ENCODE results near the gene PPP6R3. TPM values are rescaled to one million over a fixed set of nuclear protein-coding genes. Genes with fewer than 3 reads are reported as not detected.
A peak's percentile ranks its signal among the peaks of the same experiment; 100 is the strongest.

The PPP6R3 gene
- total RNA-seq, 5 donors from 2014 or later (not counting 1 experiment from before 2014, with no cell fraction given) = 106 to 147 (median 118) TPM

DNA sequence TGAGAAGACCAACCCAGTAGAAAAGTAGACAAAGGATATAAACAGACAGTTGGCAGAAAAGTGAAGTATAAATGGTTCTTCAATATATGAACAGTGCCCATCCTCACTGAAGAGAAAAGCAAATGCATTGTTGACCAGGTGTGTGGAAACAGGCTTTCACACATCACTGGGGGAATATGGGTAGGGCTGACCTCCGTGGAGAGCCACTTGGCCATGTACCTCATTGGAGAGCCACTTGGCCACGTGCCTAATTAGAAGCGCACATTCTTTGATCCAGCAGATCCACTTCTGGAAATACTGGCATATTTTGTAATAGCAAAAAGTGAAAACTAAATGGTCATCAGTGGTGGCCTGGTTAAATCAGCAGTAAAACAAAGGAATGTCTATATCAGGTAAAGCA is 43.2 kb downstream of the PPP6R3 start:
- ATAC-seq (replicated peaks in 1 of 4) (no peak), DNase-seq (no peak)
- H3K36me3 ChIP-seq (ENCODE audit: control insufficient read depth in 2 of 2, extremely low read depth in 1 of 2, insufficient read depth in 1 of 2, low read length in 1 of 2) = peaks cover 0 to 6% of the 10 kb centered on the region in 2 donors
- no peaks in the 10 kb centered on the region for H3K9me3 ChIP-seq
- ChIA-PET CTCF (no interaction called here), POLR2A (no interaction called here)
- peaks cover 5% of the 10 kb centered on the region for H3K36me3 Mint-ChIP-seq
- H3K27me3 Mint-ChIP-seq = no peaks in the 10 kb centered on the region
- H3K27ac ChIP-seq (ENCODE audit: low read length) = no peak overlapping the region
- peaks cover 13 to 49% of the 10 kb centered on the region in 2 experiments for H3K4me1 ChIP-seq (ENCODE audit: control insufficient read depth in 1 of 2, extremely low read depth in 1 of 2, insufficient read depth in 2 of 2, low read length in 2 of 2)
- H3K4me3 ChIP-seq (ENCODE audit: control insufficient read depth in 1 of 2, extremely low read depth in 1 of 2, low read length in 1 of 2) = no peak overlapping the region
- H3K4me1 Mint-ChIP-seq = peaks cover 86 to 96% (median 93%) of the 10 kb centered on the region in 3 donors
- H3K27ac Mint-ChIP-seq = peak overlapping the region in 1 of 2 donors; percentile 16
- peak overlapping the region in 1 of 3 donors; percentile 67 for H3K4me3 Mint-ChIP-seq
- H3K9me3 Mint-ChIP-seq = no peaks in the 10 kb centered on the region
- WGBS (ENCODE audit: insufficient coverage) = 90% methylated on average over 3 of the region's 3 CpGs
- H3K27me3 ChIP-seq (replicated peaks in 1 of 2; ENCODE audit: control insufficient read depth in 2 of 2, extremely low read depth in 1 of 2, insufficient read depth in 2 of 2, low read length in 1 of 2) = no peaks in the 10 kb centered on the region

DNA sequence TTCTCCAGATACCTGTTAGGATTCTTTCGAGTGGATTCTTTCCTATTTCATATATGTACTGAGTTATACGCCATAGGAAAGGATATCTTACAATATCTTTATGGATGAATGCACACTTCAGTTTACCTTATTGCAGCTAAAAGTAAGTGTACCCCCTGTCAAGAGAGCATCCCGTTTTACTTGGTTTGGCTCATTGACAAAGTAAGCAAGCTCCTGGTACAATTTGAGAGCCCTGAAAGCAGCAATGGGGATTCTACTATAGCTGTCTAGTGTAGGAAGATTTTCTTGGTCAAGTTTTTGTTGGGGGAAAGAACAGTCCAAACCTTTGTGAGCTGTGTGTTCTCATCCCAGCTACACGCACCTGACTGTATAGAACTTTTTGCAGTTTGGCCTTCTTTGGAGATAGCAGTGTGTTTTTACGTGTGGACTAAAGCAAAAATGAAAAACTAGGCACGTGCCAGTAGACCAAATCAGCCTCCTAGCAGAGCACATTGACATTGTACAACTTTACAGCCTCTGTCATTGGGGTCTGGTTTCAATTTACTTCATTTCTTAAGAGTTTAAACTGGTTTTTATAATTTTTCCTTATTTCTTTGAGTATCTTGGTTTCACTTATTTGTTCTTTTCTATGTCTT is 44.0 kb downstream of the PPP6R3 start:
- peak overlapping the region in 1 of 3 donors; percentile 31 for H3K4me3 Mint-ChIP-seq
- no peak overlapping the region for H3K27ac ChIP-seq (ENCODE audit: low read length)
- POLR2A ChIA-PET = no interaction called here

DNA sequence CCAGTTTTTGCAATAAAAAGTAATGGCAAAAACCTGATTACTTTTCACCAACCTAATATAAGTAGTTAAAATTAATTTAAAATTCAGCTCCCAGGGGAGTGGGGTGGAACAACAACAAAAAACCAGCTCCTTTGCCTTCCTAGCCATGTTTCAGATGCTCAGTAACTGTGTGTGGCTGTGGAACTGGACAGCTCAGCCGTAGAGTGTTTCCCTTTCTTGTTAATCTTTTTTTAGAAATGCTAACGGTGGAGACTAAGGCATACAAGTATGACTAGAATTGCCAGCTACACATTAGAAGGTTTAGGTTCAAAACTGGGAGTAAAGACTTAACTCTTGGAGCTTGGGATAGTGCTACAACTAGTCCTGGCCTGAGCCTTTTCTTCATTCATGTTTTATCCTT is 45.0 kb downstream of the PPP6R3 start:
- H3K36me3 Mint-ChIP-seq = peaks cover 5% of the 10 kb centered on the region
- peaks cover 0 to 9% of the 10 kb centered on the region in 2 donors for H3K36me3 ChIP-seq (ENCODE audit: control insufficient read depth in 2 of 2, extremely low read depth in 1 of 2, insufficient read depth in 1 of 2, low read length in 1 of 2)
- H3K4me1 ChIP-seq (ENCODE audit: control insufficient read depth in 1 of 2, extremely low read depth in 1 of 2, insufficient read depth in 2 of 2, low read length in 2 of 2) = peaks cover 11 to 43% of the 10 kb centered on the region in 2 experiments
- H3K4me3 ChIP-seq (ENCODE audit: control insufficient read depth in 1 of 2, extremely low read depth in 1 of 2, low read length in 1 of 2) = no peak overlapping the region
- no peak for ATAC-seq (replicated peaks in 1 of 4)
- no peaks in the 10 kb centered on the region for H3K9me3 ChIP-seq
- ChIA-PET CTCF (interaction anchor here in 1 of 2 donors (1.2 to 1.3 kb wide), 3 partner anchors 11 to 46 kb away, joined by 3 to 5 read pairs (median 4); no protein-coding TSS in a partner anchor), POLR2A (interaction anchor here in 1 of 2 donors (0.5 kb wide), 1 partner anchor 24 kb away, joined by 14 read pairs; no protein-coding TSS in a partner anchor)
- no peaks in the 10 kb centered on the region for H3K27me3 ChIP-seq (replicated peaks in 1 of 2; ENCODE audit: control insufficient read depth in 2 of 2, extremely low read depth in 1 of 2, insufficient read depth in 2 of 2, low read length in 1 of 2)
- H3K4me1 Mint-ChIP-seq = peaks cover 82 to 87% (median 86%) of the 10 kb centered on the region in 3 donors
- H3K4me3 Mint-ChIP-seq = no peak overlapping the region
- WGBS (ENCODE audit: insufficient coverage) = no CpG with 5 or more reads among the region's 2 CpGs
- H3K27me3 Mint-ChIP-seq = no peaks in the 10 kb centered on the region
- H3K27ac Mint-ChIP-seq = no peak overlapping the region
- no peak for DNase-seq
- H3K9me3 Mint-ChIP-seq = no peaks in the 10 kb centered on the region
- no peak overlapping the region for H3K27ac ChIP-seq (ENCODE audit: low read length)

More for the DNA sequence above, 44.0 kb downstream of the PPP6R3 start:
- no peaks in the 10 kb centered on the region for H3K9me3 ChIP-seq
- Mint-ChIP-seq H3K36me3 (peaks cover 5% of the 10 kb centered on the region), H3K4me1 (peaks cover 85 to 92% (median 90%) of the 10 kb centered on the region in 3 donors), H3K27ac (no peak overlapping the region), H3K27me3 (no peaks in the 10 kb centered on the region), H3K9me3 (no peaks in the 10 kb centered on the region)
- H3K27me3 ChIP-seq (replicated peaks in 1 of 2; ENCODE audit: control insufficient read depth in 2 of 2, extremely low read depth in 1 of 2, insufficient read depth in 2 of 2, low read length in 1 of 2) = no peaks in the 10 kb centered on the region
- H3K4me1 ChIP-seq (ENCODE audit: control insufficient read depth in 1 of 2, extremely low read depth in 1 of 2, insufficient read depth in 2 of 2, low read length in 2 of 2) = peaks cover 11 to 43% of the 10 kb centered on the region in 2 experiments
- CTCF ChIA-PET = interaction anchor here in 1 of 2 donors (1.3 kb wide), 1 partner anchor 10 kb away, joined by 5 read pairs; no protein-coding TSS in a partner anchor
- peaks cover 0 to 6% of the 10 kb centered on the region in 2 donors for H3K36me3 ChIP-seq (ENCODE audit: control insufficient read depth in 2 of 2, extremely low read depth in 1 of 2, insufficient read depth in 1 of 2, low read length in 1 of 2)
- DNase-seq = no peak
- 82% methylated on average over 2 of the region's 6 CpGs for WGBS (ENCODE audit: insufficient coverage)
- no peak for ATAC-seq (replicated peaks in 1 of 4)
- no peak overlapping the region for H3K4me3 ChIP-seq (ENCODE audit: control insufficient read depth in 1 of 2, extremely low read depth in 1 of 2, low read length in 1 of 2)

DNA sequence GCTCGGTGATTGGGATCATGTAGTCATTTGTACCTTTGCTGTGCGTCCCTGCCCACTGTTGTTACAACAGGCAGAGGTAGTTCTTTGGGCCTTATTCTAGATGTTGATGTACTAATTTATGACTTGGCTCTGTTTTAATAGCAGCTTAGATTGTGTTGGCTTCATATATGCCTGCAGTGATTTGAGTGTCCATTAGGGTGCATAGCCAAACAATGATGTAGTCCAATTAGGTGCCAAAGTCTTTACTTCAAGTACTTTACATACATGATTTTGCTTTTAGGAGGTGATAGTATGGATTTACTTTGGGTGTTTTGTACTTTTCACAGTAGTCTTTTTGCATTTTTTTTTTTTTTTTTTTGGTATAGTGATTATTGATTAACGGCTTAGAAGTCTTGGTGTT is 46.4 kb downstream of the PPP6R3 start:
- Mint-ChIP-seq H3K27ac (no peak overlapping the region), H3K9me3 (no peaks in the 10 kb centered on the region), H3K4me3 (peak overlapping the region in 1 of 3 donors; percentile 15), H3K36me3 (peaks cover 11% of the 10 kb centered on the region), H3K4me1 (peaks cover 81 to 88% (median 83%) of the 10 kb centered on the region in 3 donors), H3K27me3 (no peaks in the 10 kb centered on the region)
- H3K36me3 ChIP-seq (ENCODE audit: control insufficient read depth in 2 of 2, extremely low read depth in 1 of 2, insufficient read depth in 1 of 2, low read length in 1 of 2) = peaks cover 3 to 14% of the 10 kb centered on the region in 2 donors
- no peaks in the 10 kb centered on the region for H3K27me3 ChIP-seq (replicated peaks in 1 of 2; ENCODE audit: control insufficient read depth in 2 of 2, extremely low read depth in 1 of 2, insufficient read depth in 2 of 2, low read length in 1 of 2)
- ATAC-seq (replicated peaks in 1 of 4) (no peak), DNase-seq (no peak)
- no peaks in the 10 kb centered on the region for H3K9me3 ChIP-seq
- WGBS (ENCODE audit: insufficient coverage) = 93% methylated on average over 2 of the region's 3 CpGs
- POLR2A ChIA-PET = interaction anchor here in 1 of 2 donors (0.6 to 0.8 kb wide), 3 partner anchors 21 to 1184 kb away, joined by 3 to 8 read pairs (median 4); partner anchors contain the start of gene PPP6R3
- CTCF ChIA-PET = interaction anchor here (0.6 to 1.2 kb wide), 5 partner anchors 27 to 296 kb away, joined by 3 to 5 read pairs (median 3); no protein-coding TSS in a partner anchor
- no peak overlapping the region for H3K27ac ChIP-seq (ENCODE audit: low read length)
- no peak overlapping the region for H3K4me3 ChIP-seq (ENCODE audit: control insufficient read depth in 1 of 2, extremely low read depth in 1 of 2, low read length in 1 of 2)
- H3K4me1 ChIP-seq (ENCODE audit: control insufficient read depth in 1 of 2, extremely low read depth in 1 of 2, insufficient read depth in 2 of 2, low read length in 2 of 2) = peaks cover 11 to 40% of the 10 kb centered on the region in 2 experiments

DNA sequence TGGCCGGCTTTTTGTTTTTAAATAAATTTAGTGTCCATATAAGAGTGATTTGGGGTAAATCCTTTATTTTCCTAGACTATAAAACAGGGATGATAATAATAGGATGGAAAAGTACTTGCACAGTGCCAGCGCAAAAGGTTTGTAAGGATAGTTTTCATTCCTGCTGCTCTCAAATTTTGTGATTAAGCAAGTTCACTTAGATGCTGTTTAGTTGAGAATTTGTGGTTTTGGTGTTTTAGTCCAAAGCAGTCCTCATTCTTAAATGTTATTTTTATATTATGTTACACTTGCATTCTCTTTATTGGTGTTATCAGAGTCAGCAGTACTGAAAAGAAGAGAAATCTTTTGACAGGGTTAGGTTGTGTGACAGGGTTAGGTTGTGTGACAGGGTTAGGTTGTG is 47.9 kb downstream of the PPP6R3 start:
- H3K27me3 Mint-ChIP-seq = no peaks in the 10 kb centered on the region
- H3K36me3 ChIP-seq (ENCODE audit: control insufficient read depth in 2 of 2, extremely low read depth in 1 of 2, insufficient read depth in 1 of 2, low read length in 1 of 2) = peaks cover 3 to 27% of the 10 kb centered on the region in 2 donors
- peaks cover 19% of the 10 kb centered on the region for H3K36me3 Mint-ChIP-seq
- no peak overlapping the region for H3K4me3 Mint-ChIP-seq
- H3K4me3 ChIP-seq (ENCODE audit: control insufficient read depth in 1 of 2, extremely low read depth in 1 of 2, low read length in 1 of 2) = no peak overlapping the region
- no CpG with 5 or more reads among the region's 2 CpGs for WGBS (ENCODE audit: insufficient coverage)
- CTCF ChIA-PET = no interaction called here
- POLR2A ChIA-PET = no interaction called here
- no peak overlapping the region for H3K27ac Mint-ChIP-seq
- H3K27me3 ChIP-seq (replicated peaks in 1 of 2; ENCODE audit: control insufficient read depth in 2 of 2, extremely low read depth in 1 of 2, insufficient read depth in 2 of 2, low read length in 1 of 2) = no peaks in the 10 kb centered on the region
- H3K9me3 ChIP-seq = no peaks in the 10 kb centered on the region
- no peaks in the 10 kb centered on the region for H3K9me3 Mint-ChIP-seq
- H3K27ac ChIP-seq (ENCODE audit: low read length) = no peak overlapping the region
- H3K4me1 Mint-ChIP-seq = peaks cover 78 to 88% (median 84%) of the 10 kb centered on the region in 3 donors
- DNase-seq = no peak
- ATAC-seq (replicated peaks in 1 of 4) = no peak
- peaks cover 8 to 27% of the 10 kb centered on the region in 2 experiments for H3K4me1 ChIP-seq (ENCODE audit: control insufficient read depth in 1 of 2, extremely low read depth in 1 of 2, insufficient read depth in 2 of 2, low read length in 2 of 2)

DNA sequence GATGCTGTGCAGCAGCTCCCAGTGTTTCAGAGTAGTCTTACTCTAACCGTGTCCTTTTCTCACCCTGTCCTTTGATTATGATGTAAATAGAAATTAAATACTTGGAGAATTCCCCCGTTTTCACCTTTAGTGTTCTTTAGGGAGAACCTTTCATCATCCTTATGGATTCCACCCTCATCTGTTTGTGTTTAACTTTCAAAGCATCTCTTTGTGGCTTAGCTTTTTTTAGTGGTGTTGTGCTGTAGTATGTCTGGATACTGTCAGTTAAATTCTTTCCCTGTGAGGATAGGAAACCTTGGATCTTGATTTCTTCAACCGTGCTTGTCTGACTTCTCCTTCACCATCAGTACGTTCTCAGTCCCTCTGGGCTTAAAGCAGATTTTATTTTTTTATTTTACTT is 48.5 kb downstream of the PPP6R3 start:
- no peak for ATAC-seq (replicated peaks in 1 of 4)
- H3K4me3 ChIP-seq (ENCODE audit: control insufficient read depth in 1 of 2, extremely low read depth in 1 of 2, low read length in 1 of 2) = no peak overlapping the region
- POLR2A ChIA-PET = interaction anchor here in 1 of 2 donors (0.6 kb wide), 1 partner anchor 77 kb away, joined by 3 read pairs; no protein-coding TSS in a partner anchor
- H3K4me3 Mint-ChIP-seq = no peak overlapping the region
- H3K36me3 ChIP-seq (ENCODE audit: control insufficient read depth in 2 of 2, extremely low read depth in 1 of 2, insufficient read depth in 1 of 2, low read length in 1 of 2) = peaks cover 3 to 29% of the 10 kb centered on the region in 2 donors
- peaks cover 77 to 88% (median 84%) of the 10 kb centered on the region in 3 donors for H3K4me1 Mint-ChIP-seq
- no peak overlapping the region for H3K27ac ChIP-seq (ENCODE audit: low read length)
- WGBS (ENCODE audit: insufficient coverage) = no CpG with 5 or more reads among the region's 4 CpGs
- no peaks in the 10 kb centered on the region for H3K9me3 ChIP-seq
- H3K4me1 ChIP-seq (ENCODE audit: control insufficient read depth in 1 of 2, extremely low read depth in 1 of 2, insufficient read depth in 2 of 2, low read length in 2 of 2) = peaks cover 3 to 26% of the 10 kb centered on the region in 2 experiments
- CTCF ChIA-PET = interaction anchor here (0.6 to 0.7 kb wide), 3 partner anchors 24 to 330 kb away, joined by 3 to 4 read pairs (median 3); no protein-coding TSS in a partner anchor
- no peaks in the 10 kb centered on the region for H3K9me3 Mint-ChIP-seq
- no peak for DNase-seq
- no peaks in the 10 kb centered on the region for H3K27me3 ChIP-seq (replicated peaks in 1 of 2; ENCODE audit: control insufficient read depth in 2 of 2, extremely low read depth in 1 of 2, insufficient read depth in 2 of 2, low read length in 1 of 2)
- peak overlapping the region in 1 of 2 donors; percentile 5 for H3K27ac Mint-ChIP-seq
- peaks cover 23% of the 10 kb centered on the region for H3K36me3 Mint-ChIP-seq
- no peaks in the 10 kb centered on the region for H3K27me3 Mint-ChIP-seq
